Activated T-helper 1 cell treated with anti-CD3 and anti-CD28 coated beads, Interleukin-2, amount 50 U/mL, for 16 hours (primary cell): Measurements from ENCODE around the gene POSTN.
"Not testable (repeated sequence)": the region's sequence is repeated elsewhere in the genome, so short reads cannot be mapped to it uniquely, and the experiment has no call there.

Experiments
- DNase-seq, 2 donors: peaks; one replicate each; pipeline ENCODE4 v3.0.0-alpha.2; 2020; ENCODE audit warnings: low read depth in 1 of 2, low spot score in 1 of 2

POSTN gene

DNA sequence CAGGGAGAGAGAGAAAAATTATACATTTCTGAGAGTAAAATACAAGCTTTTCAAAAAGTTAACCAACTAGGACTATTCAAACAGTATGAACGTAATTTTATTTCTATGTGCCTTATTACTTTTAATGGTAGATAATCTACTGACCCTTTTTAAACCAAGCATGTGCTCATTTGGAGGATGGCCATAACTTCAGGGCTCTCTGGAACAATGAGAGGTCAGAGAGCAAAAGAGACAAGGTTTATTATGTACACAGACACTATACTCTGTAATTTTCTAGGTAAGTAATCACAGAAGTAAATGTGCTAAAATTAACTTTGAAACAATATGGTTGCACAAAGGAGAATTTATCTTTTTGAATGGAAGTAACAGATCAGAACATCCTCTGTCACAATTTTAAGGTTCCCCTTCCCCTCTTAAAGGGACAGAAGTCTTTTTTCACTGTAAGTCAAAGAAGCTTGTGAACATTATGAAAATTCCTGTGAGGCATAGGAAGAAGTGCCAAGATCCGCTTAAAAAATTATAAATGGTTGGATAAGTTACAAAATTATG, 1.0 kb downstream of the POSTN start:
- DNase-seq: no peak

DNA sequence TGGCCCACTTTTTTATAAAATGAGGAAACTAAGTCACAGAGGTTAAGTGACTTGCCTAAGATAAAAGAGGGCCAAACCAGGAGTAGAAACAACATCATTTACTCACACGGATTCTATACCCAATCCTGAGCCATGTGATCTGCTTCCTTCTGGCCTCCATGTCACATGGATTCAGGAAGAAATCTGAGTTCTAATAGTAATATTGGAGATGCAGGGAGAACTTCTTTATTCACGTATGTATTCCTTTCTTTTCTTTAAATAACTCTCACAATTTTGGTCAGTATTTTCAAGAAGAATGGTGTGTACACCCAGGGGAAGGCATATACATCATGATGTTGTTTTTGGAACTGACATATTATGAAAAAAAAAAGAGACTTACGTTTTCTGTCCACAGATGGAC, 1.8 kb downstream of the POSTN start:
- DNase-seq: no peak

DNA sequence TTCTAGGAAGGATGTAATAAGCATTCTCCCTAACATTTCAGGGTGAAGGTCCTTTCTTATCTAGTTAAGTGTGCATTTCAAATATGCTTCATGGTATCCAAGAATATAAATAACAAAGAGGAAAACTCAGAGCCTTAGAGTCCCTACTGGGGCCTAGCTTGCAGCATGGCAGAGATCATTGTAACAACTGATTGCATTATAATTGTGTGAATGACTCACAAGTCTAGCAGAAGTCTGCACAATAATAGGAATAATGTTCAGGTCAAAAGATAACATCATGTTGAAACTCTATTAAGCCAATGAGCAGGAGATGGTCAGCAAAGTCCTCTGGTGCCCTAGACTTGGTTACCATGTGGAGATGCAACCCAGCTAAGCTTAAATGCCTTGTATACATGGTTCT, 3.4 kb downstream of the POSTN start:
- no peak for DNase-seq

DNA sequence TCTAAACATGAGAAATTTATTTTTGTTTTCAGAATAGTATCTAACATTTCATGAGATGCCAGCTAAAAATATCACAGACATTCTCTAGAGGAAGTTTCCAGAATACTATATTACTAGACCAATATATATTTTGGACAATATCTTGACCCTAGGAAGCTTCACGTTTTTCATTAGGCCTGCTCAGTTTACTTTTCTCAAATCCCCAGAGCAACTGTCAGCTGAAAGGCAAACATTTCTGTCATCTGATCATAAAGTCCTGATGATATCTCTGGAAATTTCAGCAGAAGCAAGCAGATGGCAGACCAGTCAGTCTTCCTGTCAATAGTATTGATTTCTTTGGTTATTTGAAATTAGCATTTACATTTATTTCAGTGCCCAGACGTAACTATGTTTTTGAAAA, 4.0 kb downstream of the POSTN start:
- DNase-seq: no peak

DNA sequence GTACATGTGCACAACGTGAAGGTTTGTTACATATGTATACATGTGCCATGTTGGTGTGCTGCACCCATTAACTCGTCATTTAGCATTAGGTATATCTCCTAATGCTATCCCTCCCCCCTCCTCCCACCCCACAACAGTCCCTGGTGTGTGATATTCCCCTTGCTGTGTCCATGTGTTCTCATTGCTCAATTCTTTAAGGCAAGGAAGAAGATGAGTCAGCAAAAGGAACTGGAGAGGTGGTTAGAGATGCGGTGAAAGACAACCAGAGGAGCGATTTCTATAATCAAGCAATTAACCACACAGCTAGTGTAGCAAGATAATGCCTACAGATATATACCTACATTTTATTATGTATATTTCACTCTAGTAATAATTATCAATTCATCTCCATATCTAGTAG, 9.2 kb downstream of the POSTN start:
- not testable (repeated sequence) for DNase-seq

DNA sequence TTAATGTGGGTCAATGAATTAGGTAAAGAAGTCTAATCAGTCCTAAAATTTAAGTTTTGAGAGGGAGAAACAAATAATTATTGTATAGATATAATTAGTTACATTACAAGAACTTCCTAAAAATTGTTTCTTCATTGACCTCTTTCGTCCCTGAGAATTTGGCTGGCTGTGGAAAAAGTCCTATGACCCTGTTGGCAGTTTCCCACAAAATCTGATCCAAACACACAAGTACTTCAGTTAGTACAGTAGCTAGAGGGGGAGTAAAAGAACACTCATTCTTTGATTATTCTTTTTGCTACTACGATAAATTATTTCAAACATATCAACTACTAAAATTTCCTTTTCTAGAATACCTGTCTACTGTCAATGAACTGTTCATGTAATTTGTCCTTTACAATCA, 11.3 kb downstream of the POSTN start:
- DNase-seq: no peak

DNA sequence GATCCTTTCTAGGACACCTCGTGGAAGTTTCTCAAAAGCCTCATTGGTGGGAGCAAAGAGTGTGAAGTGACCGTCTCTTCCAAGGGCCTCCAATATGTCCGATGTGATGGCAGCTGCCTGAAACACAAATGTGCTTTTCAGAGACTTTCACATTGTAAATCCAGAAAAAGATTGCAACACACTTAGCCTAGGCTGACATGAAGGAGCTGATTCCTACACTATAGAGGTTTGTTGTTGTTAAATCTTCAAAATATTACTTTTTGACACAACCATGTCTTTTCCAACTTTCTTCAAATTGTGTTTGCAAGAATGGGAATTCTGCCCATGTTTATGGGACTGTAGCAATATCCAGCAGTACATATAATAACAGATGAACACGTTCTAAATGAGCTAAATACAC, 12.4 kb downstream of the POSTN start:
- DNase-seq: no peak

DNA sequence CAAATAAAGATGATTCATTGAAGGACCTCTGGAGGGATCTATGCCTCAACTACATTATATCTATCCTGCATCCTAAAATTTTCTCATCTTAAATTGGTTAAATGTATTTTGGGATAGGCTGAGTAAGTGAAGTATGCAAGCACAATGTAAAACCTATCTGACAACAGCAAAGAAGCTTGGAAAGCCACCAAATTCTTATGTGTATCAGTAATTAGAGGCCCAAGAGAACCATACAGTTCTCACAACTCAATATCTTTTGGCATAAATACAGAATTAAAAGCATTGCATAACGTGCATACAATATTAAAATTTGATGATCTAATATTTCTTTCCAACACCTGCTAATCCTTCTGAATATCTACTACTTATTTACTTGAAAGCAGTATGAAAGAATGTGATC, 13.0 kb downstream of the POSTN start:
- no peak for DNase-seq

DNA sequence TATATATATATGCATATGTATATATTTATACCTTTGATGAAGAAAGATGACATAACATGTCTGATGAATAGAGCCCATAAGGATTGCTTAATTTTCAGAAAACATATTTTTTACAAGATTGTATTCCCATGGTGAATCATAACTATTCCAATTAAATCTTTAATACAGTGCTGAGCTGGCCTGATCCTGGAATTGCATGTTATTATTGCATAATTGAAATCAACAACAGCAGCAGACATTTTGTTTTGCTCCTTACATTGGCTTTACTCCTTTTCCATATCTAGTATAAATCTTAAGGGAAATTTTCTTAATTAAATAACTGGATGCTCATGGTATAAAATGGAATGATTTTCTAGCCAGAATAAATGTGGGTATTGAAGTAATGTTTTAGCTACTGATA, 22.0 kb downstream of the POSTN start:
- DNase-seq: no peak

DNA sequence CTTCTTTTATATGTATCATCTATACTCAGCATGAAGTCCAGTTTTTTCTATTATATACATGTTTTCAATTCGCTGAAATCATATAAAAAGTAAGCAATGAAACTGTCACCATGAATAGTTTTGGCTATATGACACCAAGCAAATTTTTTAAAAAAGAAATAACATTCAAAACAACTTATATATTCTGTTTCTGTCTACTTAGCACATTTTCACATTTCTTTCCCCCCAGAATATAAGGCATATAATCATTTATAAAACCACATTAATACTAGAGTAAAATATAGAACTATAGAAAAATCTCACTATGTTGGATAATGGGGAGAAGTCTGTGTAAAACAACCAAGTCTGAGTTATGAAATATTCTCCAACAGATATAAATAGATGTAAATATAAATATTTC, 33.1 kb downstream of the POSTN start:
- DNase-seq: no peak

DNA sequence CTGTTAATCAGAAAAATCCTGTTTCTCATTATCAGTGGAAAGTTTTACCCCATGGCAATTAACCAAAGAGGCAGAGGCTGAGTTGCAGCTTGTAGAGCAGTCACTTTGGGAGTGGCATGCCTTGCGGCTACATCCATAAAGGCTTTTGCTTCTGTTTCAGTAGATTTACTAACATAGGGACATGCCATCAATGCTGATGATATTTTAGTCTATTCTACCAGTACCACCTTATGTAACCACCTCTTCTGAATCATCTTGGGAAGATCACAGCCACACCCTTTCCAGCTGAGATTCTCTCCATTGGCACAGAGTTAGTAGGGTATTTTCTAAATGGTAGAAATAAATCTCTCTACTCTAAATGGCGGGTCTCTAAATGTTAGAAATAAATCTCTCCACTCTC, 37.5 kb downstream of the POSTN start:
- DNase-seq: no peak

DNA sequence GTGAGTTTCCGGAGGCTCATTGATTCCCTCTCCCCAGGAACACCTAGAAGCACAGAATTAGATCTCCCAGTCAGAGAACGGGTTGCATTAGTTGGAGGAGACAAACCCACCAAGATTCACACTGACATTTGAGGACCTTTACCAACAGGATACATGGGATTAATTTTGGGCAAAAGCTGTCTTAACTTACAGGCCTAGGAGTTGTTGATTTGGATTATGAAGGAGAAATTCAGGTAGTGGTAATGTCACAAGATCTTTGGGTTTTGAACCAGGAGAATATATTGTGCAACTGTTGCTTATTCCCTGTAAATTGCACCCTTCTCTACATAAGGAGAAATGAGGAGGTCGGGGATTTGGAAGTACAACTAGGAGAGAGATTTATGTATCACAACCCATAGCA, 38.0 kb downstream of the POSTN start:
- DNase-seq: no peak

DNA sequence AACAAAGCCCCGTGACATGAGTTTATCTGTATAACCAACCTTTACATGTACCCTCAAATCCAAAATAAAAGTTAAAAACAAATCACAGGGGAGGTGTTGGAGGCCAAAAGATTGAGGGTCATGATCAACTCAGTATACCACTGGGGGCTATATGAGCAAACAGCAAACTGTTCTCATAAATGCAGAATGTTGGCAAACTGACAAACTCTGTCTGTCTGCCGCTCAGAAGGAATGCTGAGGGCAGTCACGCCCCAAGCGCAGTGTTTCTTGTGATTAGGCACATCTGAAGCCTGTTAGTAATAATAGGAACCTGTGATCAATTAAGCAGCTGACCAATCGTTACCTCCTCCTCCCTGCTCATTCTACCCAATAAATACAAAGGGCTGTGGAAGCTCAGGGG, 39.8 kb downstream of the POSTN start:
- DNase-seq: not testable (repeated sequence)

DNA sequence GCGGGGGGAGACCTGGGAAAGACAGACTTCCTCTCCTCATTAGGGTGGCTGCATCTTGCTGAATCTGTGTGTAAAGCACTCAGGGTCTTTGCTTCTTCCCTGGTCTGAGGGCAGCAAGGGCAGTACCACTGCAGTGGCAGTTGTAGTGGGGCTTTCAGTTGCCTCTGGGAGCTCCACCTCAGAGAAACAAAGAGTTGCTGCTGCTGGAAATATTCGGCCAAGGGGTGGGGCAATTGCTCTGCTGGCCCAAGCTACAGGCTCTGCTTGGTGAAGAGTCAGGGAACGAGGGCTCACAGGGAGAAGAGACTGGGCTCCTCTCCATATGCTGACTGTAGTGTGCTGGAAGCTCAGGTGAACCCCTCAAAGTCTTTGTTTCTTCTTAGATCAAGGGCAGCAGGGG, 52.5 kb downstream of the POSTN start:
- DNase-seq: no peak

DNA sequence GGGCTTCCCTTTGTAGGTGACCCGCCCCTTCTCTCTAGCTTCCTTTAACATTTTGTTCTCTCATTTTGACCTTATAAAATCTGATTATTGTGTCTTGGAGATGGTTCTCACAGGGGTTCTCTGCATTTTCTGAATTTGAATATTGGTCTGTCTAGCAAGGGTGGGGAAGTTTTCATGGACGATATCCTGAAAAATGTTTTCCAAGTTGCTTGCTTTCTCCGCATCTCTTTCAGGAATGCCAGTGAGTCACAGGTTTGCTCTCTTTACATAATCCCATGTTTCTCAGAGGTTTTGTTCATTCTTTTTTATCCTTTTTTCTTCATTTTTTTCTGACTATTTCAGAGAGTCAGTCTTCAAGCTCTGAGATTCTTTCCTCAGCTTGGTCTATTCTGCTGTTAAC, 53.6 kb downstream of the POSTN start:
- no peak for DNase-seq

DNA sequence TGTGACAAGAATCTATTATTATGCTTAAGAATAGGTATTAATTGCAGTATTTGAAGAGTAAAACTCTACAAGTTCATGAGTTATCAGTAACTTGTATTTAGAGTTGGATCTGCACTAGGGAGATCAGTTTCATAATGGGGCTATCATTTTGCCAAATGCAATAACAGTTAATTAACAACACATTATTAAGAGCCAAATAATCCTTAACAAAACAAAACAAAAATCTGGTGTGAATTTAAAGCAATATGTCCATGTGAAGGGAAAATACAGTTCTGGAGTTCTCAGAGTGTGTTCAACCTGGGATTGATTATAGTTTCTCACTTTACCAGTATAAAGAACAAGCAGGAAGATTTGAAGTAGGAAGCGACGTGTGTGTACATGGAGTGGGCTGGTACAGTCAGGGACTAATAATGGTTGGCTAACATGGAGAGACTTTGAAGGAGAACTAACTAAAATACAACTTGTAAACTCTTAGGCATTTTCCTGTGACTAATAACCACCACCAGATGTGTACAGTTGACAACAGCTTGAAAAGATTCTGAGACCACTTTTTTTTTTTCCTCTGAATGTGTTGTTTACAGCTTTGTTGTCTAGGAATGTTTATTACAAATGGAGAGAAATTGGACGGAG, 58.5 kb downstream of the POSTN start:
- no peak for DNase-seq

DNA sequence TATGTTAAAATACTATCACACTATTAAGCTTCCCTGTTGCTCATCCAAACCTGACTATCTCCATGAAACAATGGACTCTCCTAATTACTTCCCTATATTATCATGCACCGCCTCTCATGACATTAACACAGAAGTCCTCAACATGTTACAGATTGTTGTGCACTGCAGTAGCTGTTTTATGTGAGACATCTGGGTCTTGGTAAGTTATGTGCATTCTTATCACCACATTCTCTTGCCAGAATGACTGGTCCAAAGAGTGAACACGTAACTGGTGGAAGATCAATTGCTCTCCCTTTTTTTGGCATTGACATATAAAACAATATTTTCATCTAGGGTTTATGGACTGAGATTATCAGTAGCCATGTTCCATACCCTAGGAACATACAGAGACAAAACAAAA, 59.4 kb downstream of the POSTN start:
- DNase-seq: no peak

DNA sequence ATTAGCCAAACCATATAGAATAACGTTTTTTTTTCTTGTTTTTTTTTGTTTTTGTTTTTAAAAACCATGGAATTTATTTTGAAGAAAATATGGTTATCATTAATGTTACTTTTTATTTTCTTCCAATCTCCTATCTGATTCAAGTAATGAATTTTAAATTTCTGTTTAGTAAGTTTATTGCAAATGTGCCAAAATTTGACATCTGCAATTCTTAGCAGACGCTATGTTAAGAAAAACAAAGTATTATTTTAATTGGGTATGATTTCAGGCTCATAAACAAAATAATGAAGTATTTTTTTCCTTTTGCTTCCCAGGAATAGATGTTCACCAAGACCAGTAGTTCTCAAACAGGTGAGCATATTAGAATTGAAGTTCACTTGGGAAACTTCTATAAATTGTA, 63.1 kb downstream of the POSTN start:
- DNase-seq: no peak

DNA sequence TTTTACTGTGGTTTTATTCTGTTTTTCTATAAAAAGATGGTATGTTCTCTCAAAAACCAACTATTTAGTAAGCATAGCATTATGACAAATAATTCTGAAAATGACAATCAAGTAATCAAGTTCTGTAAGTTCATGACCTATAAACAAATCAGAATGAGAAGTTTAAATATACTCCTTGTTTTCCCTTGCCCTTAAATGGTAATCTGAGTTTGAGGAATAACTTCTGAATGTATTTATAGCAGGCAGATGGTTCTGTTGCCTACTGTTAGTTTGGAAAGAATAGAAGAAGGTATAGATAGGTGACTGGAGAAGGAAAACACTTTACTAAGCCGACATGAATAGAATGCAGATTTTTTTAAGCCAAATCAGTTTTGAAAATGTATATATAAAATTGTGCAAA, 63.9 kb downstream of the POSTN start:
- DNase-seq: no peak

DNA sequence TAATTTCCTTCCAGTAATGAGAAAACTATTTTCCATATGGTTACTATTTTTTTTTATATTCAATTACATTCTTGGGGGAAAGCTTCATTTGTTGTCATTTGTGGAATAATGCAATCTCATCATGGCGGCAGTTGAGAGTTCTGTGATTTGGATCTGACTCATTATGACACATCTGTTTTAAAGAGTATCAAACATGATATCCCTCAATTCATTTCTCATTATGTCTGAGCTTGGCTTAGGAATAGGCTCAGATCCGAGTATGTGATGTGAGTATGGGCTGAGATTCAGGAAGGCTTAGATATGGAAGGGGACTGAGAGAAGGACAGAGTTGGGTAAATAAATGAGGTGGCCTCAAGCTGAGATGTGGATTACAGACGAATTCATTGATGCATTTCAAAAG, 64.4 kb downstream of the POSTN start:
- DNase-seq: no peak

DNA sequence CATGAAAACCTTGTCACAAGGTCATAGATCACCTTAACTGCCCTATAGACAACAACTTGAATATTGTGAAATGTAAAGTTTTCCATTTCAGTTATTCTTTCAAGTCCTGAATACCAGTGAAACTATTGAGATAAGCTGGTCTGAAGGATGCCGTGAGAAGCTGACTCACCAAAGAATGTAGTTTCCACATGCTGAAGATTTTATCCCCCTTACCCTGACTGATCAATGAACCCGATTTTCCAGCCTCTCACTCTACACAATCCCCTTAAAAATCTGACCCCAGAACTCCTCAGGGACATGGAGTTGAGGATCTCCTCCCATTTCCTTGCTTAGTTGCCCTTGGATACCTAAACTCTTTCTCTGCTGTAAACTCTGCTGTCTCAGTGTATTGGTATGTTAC, 67.5 kb downstream of the POSTN start:
- no peak for DNase-seq

DNA sequence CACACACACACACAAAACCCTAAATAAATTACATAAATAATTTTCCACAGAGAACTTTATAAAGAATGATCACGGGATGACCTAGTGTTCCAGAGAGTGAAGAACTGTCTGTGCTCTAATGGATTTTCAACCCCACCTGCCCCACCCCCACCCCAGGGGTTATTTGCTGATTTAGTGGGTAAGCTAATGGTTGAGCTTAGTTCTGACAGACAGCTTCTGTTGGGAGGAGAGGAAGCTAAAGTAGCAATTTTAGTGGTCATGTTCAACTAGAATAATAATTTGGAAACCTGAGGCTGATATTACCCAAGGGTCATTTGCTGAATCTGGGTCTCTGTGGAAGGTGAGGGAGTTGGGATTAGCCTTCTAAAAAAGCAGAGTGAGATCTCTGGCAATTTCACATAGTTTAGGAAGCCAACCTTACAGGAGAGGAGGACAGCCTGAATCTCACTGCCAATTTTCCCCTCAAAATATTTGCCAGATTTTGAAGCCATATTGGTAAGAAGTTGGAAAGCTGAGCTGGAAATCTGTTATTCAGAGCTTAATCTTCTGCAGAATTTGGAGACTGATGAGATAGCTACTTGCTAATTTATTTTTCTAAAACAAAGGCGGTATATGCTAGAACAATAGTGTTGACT, 68.7 kb downstream of the POSTN start:
- no peak for DNase-seq
